H1 (cell line): ENCODE data around the gene RNF141. TPM values are rescaled to one million over a fixed set of nuclear protein-coding genes. Genes with fewer than 3 reads are reported as not detected.

Experiments
- MAFK ChIP-seq: IDR thresholded peaks from 2 replicates; pipeline ENCODE4 v1.6.1; 2012; ENCODE audit warnings: low read depth, mild to moderate bottlenecking, improper control_type of control experiment, low read length
- NANOG ChIP-seq: IDR thresholded peaks from 2 replicates; pipeline ENCODE4 v1.6.1; 2011; ENCODE audit warnings: low read length, low read depth, mild to moderate bottlenecking, inconsistent platforms; ENCODE audit not compliant: insufficient read depth, poor library complexity, severe bottlenecking
- polyA plus RNA-seq, 7 experiments: library from polyadenylated mRNA; depleted of rRNA in 3 of 7; stranded (reverse) in 5 of 7; unstranded in 2 of 7; fragments of >200 nt in 5 of 7; fragments of 200-250 nt in 2 of 7; gene quantifications; 1 replicate in 5 of 7; 2 replicates in 1 of 7; 4 replicates in 1 of 7; pipeline versions ENCODE4 v1.2.1 to v1.2.3, GENCODE V29; 2011 to 2013; ENCODE audit warnings: missing spikeins in 2 of 7, mixed read lengths in 2 of 7
- total RNA-seq: library from RNA; stranded (reverse); fragmentation: NEBNext Ultra II Directional; extraction: Animal tissue kit (Norgen Biotek cat#: 25700); gene quantifications from 2 replicates; pipeline ENCODE4 v1.2.1, GENCODE V29; 2021
- TF ChIP-seq, protein P1 (sequence below): fragments of 300-600 bp; sonication (generic); IDR thresholded peaks from 2 replicates; pipeline ENCODE4 v1.7.1; 2012; ENCODE audit warnings: low read length, moderate library complexity, mild to moderate bottlenecking, inconsistent platforms; ENCODE audit not compliant: insufficient replicate concordance

RNF141 gene
- total and polyA plus RNA-seq, 2 of the 8 experiments (the other 6 are each of a cell fraction or from before 2014, with no cell fraction given), result 8.5 to 22.8 TPM

DNA sequence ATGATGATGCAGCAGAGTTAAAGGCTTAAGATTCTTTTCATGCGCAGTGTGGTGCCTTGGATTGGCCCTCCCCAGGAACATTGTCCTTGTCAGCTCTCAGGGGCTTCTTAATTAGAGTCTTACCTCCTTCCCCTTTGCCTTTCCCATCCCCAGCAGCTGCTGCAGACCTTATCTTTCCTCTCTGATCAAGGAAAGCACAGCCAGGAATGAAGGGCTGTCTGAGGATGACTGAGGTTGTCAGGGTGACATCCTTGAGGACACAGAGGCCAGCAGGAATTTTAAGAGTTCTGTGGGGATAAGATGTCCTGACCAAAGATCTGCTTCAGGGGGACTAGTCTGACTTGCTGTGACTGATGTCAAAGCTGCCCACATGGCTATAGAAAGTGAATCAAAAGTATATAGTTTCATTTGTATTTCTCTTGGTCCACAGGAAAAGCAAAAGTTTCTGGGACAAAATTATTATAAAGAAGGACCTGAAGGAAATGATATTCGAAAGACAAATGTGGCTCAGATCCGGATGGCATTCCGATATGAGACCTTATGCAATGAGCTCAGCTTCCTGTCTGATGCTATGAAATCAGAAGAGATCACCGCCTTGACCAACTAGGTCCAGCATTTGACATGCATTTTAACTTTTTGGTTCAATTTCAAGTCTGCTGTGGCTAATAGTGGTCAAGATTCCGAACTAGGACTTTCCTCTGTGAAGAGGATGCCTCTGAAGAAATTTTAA lies 35.5 kb downstream of the RNF141 start (continued):
- TF ChIP-seq, protein P1, sequence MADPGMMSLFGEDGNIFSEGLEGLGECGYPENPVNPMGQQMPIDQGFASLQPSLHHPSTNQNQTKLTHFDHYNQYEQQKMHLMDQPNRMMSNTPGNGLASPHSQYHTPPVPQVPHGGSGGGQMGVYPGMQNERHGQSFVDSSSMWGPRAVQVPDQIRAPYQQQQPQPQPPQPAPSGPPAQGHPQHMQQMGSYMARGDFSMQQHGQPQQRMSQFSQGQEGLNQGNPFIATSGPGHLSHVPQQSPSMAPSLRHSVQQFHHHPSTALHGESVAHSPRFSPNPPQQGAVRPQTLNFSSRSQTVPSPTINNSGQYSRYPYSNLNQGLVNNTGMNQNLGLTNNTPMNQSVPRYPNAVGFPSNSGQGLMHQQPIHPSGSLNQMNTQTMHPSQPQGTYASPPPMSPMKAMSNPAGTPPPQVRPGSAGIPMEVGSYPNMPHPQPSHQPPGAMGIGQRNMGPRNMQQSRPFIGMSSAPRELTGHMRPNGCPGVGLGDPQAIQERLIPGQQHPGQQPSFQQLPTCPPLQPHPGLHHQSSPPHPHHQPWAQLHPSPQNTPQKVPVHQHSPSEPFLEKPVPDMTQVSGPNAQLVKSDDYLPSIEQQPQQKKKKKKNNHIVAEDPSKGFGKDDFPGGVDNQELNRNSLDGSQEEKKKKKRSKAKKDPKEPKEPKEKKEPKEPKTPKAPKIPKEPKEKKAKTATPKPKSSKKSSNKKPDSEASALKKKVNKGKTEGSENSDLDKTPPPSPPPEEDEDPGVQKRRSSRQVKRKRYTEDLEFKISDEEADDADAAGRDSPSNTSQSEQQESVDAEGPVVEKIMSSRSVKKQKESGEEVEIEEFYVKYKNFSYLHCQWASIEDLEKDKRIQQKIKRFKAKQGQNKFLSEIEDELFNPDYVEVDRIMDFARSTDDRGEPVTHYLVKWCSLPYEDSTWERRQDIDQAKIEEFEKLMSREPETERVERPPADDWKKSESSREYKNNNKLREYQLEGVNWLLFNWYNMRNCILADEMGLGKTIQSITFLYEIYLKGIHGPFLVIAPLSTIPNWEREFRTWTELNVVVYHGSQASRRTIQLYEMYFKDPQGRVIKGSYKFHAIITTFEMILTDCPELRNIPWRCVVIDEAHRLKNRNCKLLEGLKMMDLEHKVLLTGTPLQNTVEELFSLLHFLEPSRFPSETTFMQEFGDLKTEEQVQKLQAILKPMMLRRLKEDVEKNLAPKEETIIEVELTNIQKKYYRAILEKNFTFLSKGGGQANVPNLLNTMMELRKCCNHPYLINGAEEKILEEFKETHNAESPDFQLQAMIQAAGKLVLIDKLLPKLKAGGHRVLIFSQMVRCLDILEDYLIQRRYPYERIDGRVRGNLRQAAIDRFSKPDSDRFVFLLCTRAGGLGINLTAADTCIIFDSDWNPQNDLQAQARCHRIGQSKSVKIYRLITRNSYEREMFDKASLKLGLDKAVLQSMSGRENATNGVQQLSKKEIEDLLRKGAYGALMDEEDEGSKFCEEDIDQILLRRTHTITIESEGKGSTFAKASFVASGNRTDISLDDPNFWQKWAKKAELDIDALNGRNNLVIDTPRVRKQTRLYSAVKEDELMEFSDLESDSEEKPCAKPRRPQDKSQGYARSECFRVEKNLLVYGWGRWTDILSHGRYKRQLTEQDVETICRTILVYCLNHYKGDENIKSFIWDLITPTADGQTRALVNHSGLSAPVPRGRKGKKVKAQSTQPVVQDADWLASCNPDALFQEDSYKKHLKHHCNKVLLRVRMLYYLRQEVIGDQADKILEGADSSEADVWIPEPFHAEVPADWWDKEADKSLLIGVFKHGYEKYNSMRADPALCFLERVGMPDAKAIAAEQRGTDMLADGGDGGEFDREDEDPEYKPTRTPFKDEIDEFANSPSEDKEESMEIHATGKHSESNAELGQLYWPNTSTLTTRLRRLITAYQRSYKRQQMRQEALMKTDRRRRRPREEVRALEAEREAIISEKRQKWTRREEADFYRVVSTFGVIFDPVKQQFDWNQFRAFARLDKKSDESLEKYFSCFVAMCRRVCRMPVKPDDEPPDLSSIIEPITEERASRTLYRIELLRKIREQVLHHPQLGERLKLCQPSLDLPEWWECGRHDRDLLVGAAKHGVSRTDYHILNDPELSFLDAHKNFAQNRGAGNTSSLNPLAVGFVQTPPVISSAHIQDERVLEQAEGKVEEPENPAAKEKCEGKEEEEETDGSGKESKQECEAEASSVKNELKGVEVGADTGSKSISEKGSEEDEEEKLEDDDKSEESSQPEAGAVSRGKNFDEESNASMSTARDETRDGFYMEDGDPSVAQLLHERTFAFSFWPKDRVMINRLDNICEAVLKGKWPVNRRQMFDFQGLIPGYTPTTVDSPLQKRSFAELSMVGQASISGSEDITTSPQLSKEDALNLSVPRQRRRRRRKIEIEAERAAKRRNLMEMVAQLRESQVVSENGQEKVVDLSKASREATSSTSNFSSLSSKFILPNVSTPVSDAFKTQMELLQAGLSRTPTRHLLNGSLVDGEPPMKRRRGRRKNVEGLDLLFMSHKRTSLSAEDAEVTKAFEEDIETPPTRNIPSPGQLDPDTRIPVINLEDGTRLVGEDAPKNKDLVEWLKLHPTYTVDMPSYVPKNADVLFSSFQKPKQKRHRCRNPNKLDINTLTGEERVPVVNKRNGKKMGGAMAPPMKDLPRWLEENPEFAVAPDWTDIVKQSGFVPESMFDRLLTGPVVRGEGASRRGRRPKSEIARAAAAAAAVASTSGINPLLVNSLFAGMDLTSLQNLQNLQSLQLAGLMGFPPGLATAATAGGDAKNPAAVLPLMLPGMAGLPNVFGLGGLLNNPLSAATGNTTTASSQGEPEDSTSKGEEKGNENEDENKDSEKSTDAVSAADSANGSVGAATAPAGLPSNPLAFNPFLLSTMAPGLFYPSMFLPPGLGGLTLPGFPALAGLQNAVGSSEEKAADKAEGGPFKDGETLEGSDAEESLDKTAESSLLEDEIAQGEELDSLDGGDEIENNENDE, result no peak
- TF ChIP-seq MAFK (no peak), NANOG (no peak)
